ENCODE data around the gene MAP4. TPM values are rescaled to one million over a fixed set of nuclear protein-coding genes. Genes with fewer than 3 reads are reported as not detected.

MAP4 gene
- total and polyA plus RNA-seq, 8 donors = 34.5 to 127 (median 72.2) TPM

- Histone ChIP-seq H3K27ac (no peak overlapping the region), H3K4me1 (peaks cover 0 to 6% (median 0%) of the 10 kb centered on the region in 3 donors), H3K4me3 (no peak overlapping the region), H3K36me3 (peaks cover 0 to 4% (median 0%) of the 10 kb centered on the region in 3 donors), H3K27me3 (no peaks in the 10 kb centered on the region), H3K9me3 (no peaks in the 10 kb centered on the region)
- FAIRE-seq (no peak), DNase-seq (no peak), ATAC-seq (no peak)
- no peak for TF ChIP-seq CTCF (IDR thresholded peaks at IDR 0.05)
- intact Hi-C loops (cut with DNase I) = no loop called here
These were observed 138.5 kb downstream of the MAP4 start for GRCh38 chr3:47877719-47878118.

- FAIRE-seq = no peak
- 90 to 91% methylated on average over 3 of the region's 3 CpGs for WGBS, 2 donors
- H3K27me3 ChIP-seq = no peaks in the 10 kb centered on the region
- intact Hi-C loops (cut with DNase I) = no loop called here
- no peak for DNase-seq
- no peak for ATAC-seq
- peaks cover 0 to 6% (median 0%) of the 10 kb centered on the region in 3 donors for H3K4me1 ChIP-seq
- no peak overlapping the region for H3K4me3 ChIP-seq
- no peaks in the 10 kb centered on the region for H3K9me3 ChIP-seq
- TF ChIP-seq CTCF (IDR thresholded peaks at IDR 0.05) = no peak
- H3K36me3 ChIP-seq = peaks cover 0 to 4% (median 0%) of the 10 kb centered on the region in 3 donors
- no peak overlapping the region for H3K27ac ChIP-seq
These were observed 138.9 kb downstream of the MAP4 start for GRCh38 chr3:47877290-47877689.

DNA sequence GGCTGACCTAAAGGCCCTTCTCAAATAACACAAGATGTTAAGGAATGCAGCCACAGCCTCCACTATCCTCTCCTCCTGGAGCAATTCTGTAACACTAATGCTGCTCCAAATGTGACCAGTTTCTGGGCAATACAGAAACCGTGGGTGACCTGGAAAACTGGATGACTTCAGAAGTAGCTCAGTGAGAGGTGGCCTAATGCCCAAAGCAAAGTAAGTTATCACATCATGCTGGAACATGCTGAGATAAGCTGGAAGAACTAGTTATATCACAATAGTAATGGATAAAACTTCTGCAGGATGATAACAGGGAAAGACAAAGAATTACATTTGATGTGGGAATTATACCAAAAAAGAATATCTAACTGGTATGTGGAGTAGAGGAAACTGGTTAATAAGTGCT lies 141.3 kb downstream of the MAP4 start:
- ATAC-seq (peak in 3 of 4 donors; percentile 24 to 58 (median 47)), DNase-seq (no peak), FAIRE-seq (no peak)
- Histone ChIP-seq H3K4me1 (peaks cover 0 to 6% (median 0%) of the 10 kb centered on the region in 3 donors), H3K27ac (peak overlapping the region in 1 of 4 donors; percentile 12), H3K4me3 (no peak overlapping the region), H3K36me3 (peaks cover 0 to 21% (median 21%) of the 10 kb centered on the region in 3 donors), H3K9me3 (no peaks in the 10 kb centered on the region), H3K27me3 (no peaks in the 10 kb centered on the region)
- WGBS, 2 donors = 11 to 14% methylated on average over 1 of the region's 1 CpG
- intact Hi-C loops (cut with DNase I) = no loop called here
- no peak for TF ChIP-seq CTCF (IDR thresholded peaks at IDR 0.05)

DNA sequence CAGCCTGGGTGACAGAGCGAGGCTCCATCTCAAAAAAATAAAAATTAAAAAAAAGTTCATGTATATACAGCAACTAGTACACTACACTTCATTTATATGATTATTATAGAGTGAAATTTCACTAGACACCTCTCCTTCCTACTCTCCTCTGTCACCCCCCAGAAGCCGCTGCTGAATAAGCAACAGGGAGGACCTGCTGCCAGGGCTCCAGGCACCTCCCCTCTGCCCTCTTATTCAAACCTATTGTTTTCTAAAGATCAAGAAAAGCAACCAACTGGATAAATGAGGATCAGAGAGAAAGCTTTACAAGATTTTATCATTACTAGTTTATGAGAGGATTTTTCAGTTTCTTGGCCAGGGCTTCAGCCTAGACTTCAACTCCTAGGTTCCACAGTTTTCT lies 141.8 kb downstream of the MAP4 start:
- ATAC-seq (no peak), DNase-seq (no peak), FAIRE-seq (no peak)
- TF ChIP-seq CTCF (IDR thresholded peaks at IDR 0.05) = no peak
- Histone ChIP-seq H3K27ac (no peak overlapping the region), H3K27me3 (no peaks in the 10 kb centered on the region), H3K9me3 (no peaks in the 10 kb centered on the region), H3K4me3 (no peak overlapping the region), H3K4me1 (peaks cover 0 to 6% (median 0%) of the 10 kb centered on the region in 3 donors), H3K36me3 (peaks cover 0 to 26% (median 24%) of the 10 kb centered on the region in 3 donors)
- intact Hi-C loops (cut with DNase I) = no loop called here
- 98% methylated on average over 2 of the region's 2 CpGs for WGBS, 2 donors

DNA sequence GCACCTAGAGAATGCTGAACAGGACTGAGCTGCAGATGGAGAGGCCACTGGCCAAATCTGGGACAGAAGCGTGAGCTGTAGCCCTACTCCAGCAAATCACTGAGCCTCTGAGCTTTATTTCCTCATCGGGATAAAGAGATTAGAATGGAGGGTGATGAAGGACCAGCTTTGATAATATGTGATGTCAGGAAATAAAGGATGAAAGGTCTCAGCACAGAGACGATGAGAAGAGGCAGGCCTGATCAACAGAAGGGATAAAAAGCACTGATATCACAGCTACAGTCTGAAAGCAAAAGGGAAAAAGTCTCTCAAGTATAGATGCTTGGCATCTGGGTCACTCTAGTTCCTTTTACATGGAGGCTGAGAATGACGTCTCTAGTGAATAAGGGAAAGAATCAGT lies 143.3 kb downstream of the MAP4 start:
- Histone ChIP-seq H3K27ac (no peak overlapping the region), H3K9me3 (no peaks in the 10 kb centered on the region), H3K27me3 (no peaks in the 10 kb centered on the region), H3K36me3 (peaks cover 3 to 41% (median 34%) of the 10 kb centered on the region in 3 donors), H3K4me3 (no peak overlapping the region), H3K4me1 (peaks cover 0 to 6% (median 0%) of the 10 kb centered on the region in 3 donors)
- no peak for ATAC-seq
- TF ChIP-seq CTCF (IDR thresholded peaks at IDR 0.05) = no peak
- intact Hi-C loops (cut with DNase I) = no loop called here
- 83 to 85% methylated on average over 4 of the region's 4 CpGs for WGBS, 2 donors
- FAIRE-seq = no peak
- no peak for DNase-seq
